Endothelial cell (in vitro differentiated cells): ENCODE results near the gene CGB2. TPM values are rescaled to one million over a fixed set of nuclear protein-coding genes. Genes with fewer than 3 reads are reported as not detected.
"Not testable (repeated sequence)": the region's sequence is repeated elsewhere in the genome, so short reads cannot be mapped to it uniquely, and the experiment has no call there.

Experiments used
- DNase-seq: peaks from one replicate; pipeline ENCODE4 v3.0.0; 2021; ENCODE audit warnings: low spot score
- H3K27ac Mint-ChIP-seq: one replicate; pipeline ENCODE4 v1.8.0; 2021; ENCODE audit warnings: mixed read lengths, inconsistent platforms; ENCODE audit not compliant: unreplicated experiment
- H3K27me3 Mint-ChIP-seq: one replicate; pipeline ENCODE4 v1.8.0; 2021; ENCODE audit warnings: mild to moderate bottlenecking, moderate library complexity, mixed read lengths, inconsistent platforms; ENCODE audit not compliant: unreplicated experiment
- H3K36me3 Mint-ChIP-seq: one replicate; pipeline ENCODE4 v1.8.0; 2021; ENCODE audit warnings: mild to moderate bottlenecking, low read depth, mixed read lengths, inconsistent platforms; ENCODE audit not compliant: unreplicated experiment
- H3K4me1 Mint-ChIP-seq: one replicate; pipeline ENCODE4 v1.8.0; 2021; ENCODE audit warnings: mild to moderate bottlenecking, mixed read lengths, inconsistent platforms; ENCODE audit not compliant: unreplicated experiment
- H3K4me3 Mint-ChIP-seq: one replicate; pipeline ENCODE4 v1.8.0; 2021; ENCODE audit warnings: mild to moderate bottlenecking, mixed read lengths, inconsistent platforms; ENCODE audit not compliant: unreplicated experiment
- H3K9me3 Mint-ChIP-seq: one replicate; pipeline ENCODE4 v1.8.0; 2021; ENCODE audit warnings: mixed read lengths, inconsistent platforms; ENCODE audit not compliant: unreplicated experiment
- total RNA-seq: library from RNA; stranded (reverse); fragmentation: NEBNext Ultra II Directional; extraction: Animal tissue kit (Norgen Biotek cat#: 25700); gene quantifications from one replicate; pipeline ENCODE4 v1.2.1, GENCODE V29; 2021; ENCODE audit not compliant: unreplicated experiment
- TF ChIP-seq, protein P1 (sequence below): fragments of 200-600 bp; sonication (generic); IDR thresholded peaks from one replicate; pipeline ENCODE4 v1.5.0; 2021; ENCODE audit warnings: antibody characterized with exemption; ENCODE audit not compliant: unreplicated experiment

The CGB2 gene
- total RNA-seq, 1 donor from 2014 or later, result not detected

DNA sequence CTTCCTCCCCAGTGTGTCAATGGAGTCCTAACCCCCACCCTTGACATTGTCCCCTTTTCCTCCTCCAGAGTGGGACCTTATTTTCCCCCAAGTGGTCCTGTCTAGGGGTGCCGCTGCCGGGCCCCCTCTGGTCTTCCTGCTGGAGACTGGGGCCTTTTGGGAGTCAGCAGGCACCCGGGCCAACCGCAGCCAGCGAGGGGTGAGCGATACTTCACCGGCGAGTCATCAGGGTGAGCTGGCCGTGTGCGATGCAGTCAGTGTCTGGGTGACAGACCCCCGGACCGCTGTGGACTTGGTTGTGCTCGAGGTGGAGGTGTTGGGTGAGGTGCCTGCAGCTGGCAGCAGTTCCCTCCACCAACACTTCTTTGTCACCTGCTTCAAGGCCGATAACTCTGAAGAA is 1.9 kb upstream of the CGB2 start:
- H3K4me3 Mint-ChIP-seq, H3K27ac Mint-ChIP-seq, DNase-seq, H3K36me3 Mint-ChIP-seq, H3K9me3 Mint-ChIP-seq, H3K27me3 Mint-ChIP-seq, H3K4me1 Mint-ChIP-seq: not testable (repeated sequence)

DNA sequence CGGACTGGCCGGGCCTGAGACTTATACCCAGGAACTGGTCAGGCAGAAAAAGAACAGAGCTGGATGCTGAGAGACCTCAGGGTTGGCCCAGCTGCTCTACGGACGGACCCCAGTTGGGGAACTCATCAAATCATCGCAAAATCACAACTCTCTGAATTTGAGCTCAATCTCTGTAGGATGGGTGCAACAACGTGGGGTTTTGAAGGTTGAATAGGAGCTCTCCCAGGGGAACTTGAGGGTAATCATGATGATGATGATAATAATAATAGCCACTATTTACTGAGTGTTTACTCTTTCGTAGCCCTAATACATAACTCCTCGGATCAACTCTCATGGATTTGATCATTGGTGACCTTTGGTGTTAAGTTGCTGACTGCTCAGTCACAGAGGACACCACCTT is 1.4 kb upstream of the CGB2 start:
- H3K4me3 Mint-ChIP-seq, H3K27ac Mint-ChIP-seq, H3K27me3 Mint-ChIP-seq, DNase-seq, H3K4me1 Mint-ChIP-seq, H3K36me3 Mint-ChIP-seq, H3K9me3 Mint-ChIP-seq: not testable (repeated sequence)

DNA sequence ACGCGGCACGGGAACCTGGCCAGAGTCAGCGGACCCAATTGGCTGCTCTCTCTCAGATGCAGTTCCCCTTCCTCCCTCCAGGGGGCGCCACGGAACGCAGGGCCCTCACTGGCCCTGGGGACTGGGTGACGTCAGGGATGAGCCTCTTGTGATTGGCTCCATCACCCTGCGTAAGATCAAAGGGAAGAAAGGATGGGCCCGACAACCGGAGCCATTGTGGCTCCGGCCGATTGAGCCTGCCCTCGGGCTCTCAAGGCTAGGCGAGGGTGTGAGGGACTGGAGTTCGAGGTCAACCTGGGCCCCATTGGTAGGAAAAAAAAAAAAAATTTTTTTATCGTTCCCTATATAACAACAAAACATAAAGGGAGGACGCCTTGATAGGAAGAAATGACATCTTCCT is 5.1 kb downstream of the CGB2 start, which contains the start of gene CGB1:
Gene CGB1, minus strand, starts transcription at position 81 of the 400 bp plus-strand sequence. CDS start 184 bp downstream, outside the sequence.
- not testable (repeated sequence) for H3K27me3 Mint-ChIP-seq, DNase-seq, H3K4me1 Mint-ChIP-seq, H3K4me3 Mint-ChIP-seq, H3K27ac Mint-ChIP-seq, H3K9me3 Mint-ChIP-seq, H3K36me3 Mint-ChIP-seq
- TF ChIP-seq, protein P1, sequence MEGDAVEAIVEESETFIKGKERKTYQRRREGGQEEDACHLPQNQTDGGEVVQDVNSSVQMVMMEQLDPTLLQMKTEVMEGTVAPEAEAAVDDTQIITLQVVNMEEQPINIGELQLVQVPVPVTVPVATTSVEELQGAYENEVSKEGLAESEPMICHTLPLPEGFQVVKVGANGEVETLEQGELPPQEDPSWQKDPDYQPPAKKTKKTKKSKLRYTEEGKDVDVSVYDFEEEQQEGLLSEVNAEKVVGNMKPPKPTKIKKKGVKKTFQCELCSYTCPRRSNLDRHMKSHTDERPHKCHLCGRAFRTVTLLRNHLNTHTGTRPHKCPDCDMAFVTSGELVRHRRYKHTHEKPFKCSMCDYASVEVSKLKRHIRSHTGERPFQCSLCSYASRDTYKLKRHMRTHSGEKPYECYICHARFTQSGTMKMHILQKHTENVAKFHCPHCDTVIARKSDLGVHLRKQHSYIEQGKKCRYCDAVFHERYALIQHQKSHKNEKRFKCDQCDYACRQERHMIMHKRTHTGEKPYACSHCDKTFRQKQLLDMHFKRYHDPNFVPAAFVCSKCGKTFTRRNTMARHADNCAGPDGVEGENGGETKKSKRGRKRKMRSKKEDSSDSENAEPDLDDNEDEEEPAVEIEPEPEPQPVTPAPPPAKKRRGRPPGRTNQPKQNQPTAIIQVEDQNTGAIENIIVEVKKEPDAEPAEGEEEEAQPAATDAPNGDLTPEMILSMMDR, result peak; percentile 72

DNA sequence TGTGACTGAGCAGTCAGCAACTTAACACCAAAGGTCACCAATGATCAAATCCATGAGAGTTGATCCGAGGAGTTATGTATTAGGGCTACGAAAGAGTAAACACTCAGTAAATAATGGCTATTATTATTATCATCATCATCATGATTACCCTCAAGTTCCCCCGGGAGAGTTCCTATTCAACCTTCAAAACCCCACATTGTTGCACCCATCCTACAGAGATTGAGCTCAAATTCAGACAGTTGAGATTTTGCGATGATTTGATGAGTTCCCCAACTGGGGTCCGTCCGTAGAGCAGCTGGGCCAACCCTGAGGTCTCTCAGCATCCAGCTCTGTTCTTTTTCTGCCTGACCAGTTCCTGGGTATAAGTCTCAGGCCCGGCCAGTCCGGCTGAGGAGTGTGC is 6.4 kb downstream of the CGB2 start:
- H3K9me3 Mint-ChIP-seq, H3K4me1 Mint-ChIP-seq, H3K27ac Mint-ChIP-seq, DNase-seq, H3K4me3 Mint-ChIP-seq, H3K36me3 Mint-ChIP-seq: not testable (repeated sequence)
- H3K27me3 Mint-ChIP-seq, result peaks cover 13% of the 10 kb centered on the region

DNA sequence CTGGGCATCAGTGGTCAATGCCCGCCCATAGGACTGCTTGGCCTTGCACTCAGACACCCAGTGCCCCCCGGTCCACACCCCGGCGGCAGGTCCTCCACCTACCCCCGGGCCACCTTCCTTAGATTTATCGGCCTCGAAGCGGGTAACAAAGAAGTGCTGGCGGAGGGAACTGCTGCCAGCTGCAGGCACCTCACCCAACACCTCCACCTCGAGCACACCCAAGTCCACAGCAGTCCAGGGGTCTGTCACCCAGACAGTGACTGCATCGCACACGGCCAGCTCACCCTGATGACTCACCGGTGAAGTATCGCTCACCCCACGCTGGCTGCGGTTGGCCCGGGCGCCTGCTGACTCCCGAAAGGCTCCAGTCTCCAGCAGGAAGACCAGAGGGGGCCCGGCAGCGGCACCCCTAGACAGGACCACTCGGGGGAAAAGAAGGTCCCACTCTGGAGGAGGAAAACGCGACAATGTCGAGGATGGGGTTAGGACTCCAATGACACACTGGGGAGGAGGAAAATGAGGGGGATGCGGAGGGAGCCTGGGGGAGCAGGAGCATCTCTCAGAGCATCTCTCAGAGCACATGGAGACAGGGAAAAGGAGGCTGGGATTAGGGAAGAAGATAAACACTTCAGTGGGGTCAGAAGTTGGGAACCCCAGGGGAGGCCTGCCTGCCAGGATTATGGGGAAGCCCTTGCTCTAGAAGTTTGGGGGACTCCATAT is 7.0 kb downstream of the CGB2 start:
- DNase-seq, H3K4me1 Mint-ChIP-seq, H3K36me3 Mint-ChIP-seq, H3K27ac Mint-ChIP-seq, H3K4me3 Mint-ChIP-seq, H3K9me3 Mint-ChIP-seq: not testable (repeated sequence)
- peaks cover 13% of the 10 kb centered on the region for H3K27me3 Mint-ChIP-seq

DNA sequence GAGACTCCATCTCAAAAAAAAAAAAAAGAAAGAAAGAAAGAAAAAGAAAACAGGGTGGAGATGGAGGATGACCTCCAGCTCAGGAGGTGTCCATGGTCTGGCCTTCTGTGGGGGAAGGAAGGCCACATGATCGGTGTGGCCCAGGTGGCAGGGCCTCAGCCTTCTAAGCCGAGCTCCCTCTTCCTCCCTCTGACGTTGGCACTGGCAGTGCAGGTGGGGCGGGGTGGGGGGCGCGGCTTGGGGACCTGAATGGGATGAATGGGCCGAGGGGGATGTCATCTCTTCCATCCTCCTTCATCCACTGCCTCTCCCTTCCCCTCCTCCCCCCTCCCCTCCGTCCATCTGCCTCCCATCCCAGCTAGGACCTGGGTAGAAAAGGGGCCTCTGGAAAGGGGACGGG is 8.0 kb downstream of the CGB2 start:
- not testable (repeated sequence) for H3K36me3 Mint-ChIP-seq, H3K4me3 Mint-ChIP-seq, H3K27ac Mint-ChIP-seq, DNase-seq, H3K9me3 Mint-ChIP-seq, H3K4me1 Mint-ChIP-seq
- peaks cover 13% of the 10 kb centered on the region for H3K27me3 Mint-ChIP-seq

DNA sequence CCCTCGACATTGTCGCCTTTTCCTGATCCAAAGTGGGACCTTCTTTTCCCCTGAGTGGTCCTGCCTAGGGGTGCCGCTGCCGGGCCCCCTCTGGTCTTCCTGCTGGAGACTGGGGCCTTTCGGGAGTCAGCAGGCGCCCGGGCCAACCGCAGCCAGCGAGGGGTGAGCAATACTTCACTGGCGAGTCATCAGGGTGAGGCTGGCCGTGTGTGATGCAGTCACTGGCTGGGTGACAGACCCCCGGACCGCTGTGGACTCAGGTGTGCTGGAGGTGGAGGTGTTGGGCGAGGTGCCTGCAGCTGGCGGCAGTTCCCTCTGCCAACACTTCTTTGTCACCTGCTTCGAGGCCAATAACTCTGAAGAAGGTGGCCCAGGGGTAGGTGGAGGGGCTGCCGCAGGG is 10.5 kb downstream of the CGB2 start:
- H3K9me3 Mint-ChIP-seq, result no peaks in the 10 kb centered on the region
- H3K27ac Mint-ChIP-seq, result no peak overlapping the region
- TF ChIP-seq, protein P1, result no peak
- DNase-seq, result no peak
- H3K36me3 Mint-ChIP-seq, result no peaks in the 10 kb centered on the region
- H3K4me1 Mint-ChIP-seq, result no peaks in the 10 kb centered on the region
- H3K27me3 Mint-ChIP-seq, result peaks cover 5% of the 10 kb centered on the region
- H3K4me3 Mint-ChIP-seq, result no peak overlapping the region

DNA sequence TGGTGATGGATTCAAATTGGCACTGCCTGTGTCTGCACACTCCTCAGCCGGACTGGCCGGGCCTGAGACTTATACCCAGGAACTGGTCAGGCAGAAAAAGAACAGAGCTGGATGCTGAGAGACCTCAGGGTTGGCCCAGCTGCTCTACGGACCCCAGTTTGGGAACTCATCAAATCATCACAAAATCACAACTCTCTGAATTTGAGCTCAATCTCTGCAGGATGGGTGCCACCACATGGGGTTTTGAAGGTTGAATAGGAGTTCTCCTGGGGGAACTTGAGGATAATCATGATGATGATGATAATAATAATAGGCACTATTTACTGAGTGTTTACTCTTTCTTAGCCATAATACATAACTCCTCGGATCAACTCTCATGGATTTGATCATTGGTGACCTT is 11.0 kb downstream of the CGB2 start:
- DNase-seq, H3K27me3 Mint-ChIP-seq, H3K4me1 Mint-ChIP-seq, H3K9me3 Mint-ChIP-seq, H3K27ac Mint-ChIP-seq, H3K4me3 Mint-ChIP-seq, H3K36me3 Mint-ChIP-seq: not testable (repeated sequence)

DNA sequence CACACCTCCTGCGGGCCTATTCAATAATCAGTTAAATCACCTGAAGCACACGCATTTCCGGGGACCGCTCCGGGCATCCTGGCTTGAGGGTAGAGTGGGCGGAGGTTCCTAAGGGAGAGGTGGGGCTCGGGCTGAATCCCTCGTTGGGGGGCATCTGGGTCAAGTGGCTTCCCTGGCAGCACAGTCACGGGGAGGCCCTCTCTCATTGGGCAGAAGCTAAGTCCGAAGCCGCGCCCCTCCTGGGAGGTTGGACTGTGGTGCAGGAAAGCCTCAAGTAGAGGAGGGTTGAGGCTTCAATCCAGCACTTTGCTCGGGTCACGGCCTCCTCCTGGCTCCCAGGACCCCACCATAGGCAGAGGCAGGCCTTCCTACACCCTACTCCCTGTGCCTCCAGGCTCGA is 11.9 kb downstream of the CGB2 start, which contains the start of gene CGB5:
Gene CGB5, plus strand, starts transcription at position 301 of the 400 bp plus-strand sequence. CDS start 362 bp downstream, outside the sequence.
- H3K27me3 Mint-ChIP-seq, H3K9me3 Mint-ChIP-seq, H3K4me1 Mint-ChIP-seq, H3K27ac Mint-ChIP-seq, H3K4me3 Mint-ChIP-seq, H3K36me3 Mint-ChIP-seq, DNase-seq: not testable (repeated sequence)

DNA sequence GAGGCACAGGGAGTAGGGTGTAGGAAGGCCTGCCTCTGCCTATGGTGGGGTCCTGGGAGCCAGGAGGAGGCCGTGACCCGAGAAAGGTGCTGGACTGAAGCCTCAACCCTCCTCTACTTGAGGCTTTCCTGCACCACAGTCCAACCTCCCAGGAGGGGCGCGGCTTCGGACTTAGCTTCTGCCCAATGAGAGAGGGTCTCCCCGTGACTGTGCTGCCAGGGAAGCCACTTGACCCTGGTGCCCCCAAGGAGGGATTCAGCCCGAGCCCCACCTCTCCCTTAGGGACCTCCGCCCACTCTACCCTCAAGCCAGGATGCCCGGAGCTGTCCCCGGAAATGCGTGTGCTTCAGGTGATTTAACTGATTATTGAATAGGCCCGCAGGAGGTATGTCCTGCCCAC is 17.3 kb downstream of the CGB2 start, which contains the start of gene CGB8:
Gene CGB8, minus strand, starts transcription at position 101 of the 400 bp plus-strand sequence. CDS start 372 bp downstream, outside the sequence.
- H3K27me3 Mint-ChIP-seq, H3K27ac Mint-ChIP-seq: not testable (repeated sequence)

More for the DNA sequence above, 17.3 kb downstream of the CGB2 start, which contains the start of gene CGB8:
- H3K4me3 Mint-ChIP-seq, result peak within 1 kb of the TSS; percentile 14
- not testable (repeated sequence) for H3K9me3 Mint-ChIP-seq, H3K4me1 Mint-ChIP-seq, H3K36me3 Mint-ChIP-seq, DNase-seq
